ENCODE results near the gene STK17A. TPM values are rescaled to one million over a fixed set of nuclear protein-coding genes. Genes with fewer than 3 reads are reported as not detected.

The STK17A gene
- total RNA-seq (17.4 TPM), polyA plus RNA-seq (5.4 TPM)

- Histone ChIP-seq H3K4me3 (ENCODE audit: low read depth, low read length) (peak within 1 kb of the TSS; percentile 78), H3K36me3 (ENCODE audit: insufficient read depth) (no peaks in the 10 kb centered on the region)
- WGBS: 1% methylated on average over 83 of the region's 83 CpGs
Observed at GRCh38 chr7:43582503-43583423, at the start of gene STK17A. STK17A (plus strand) TSS chr7:43583108; CDS start chr7:43583244, 136 bp downstream.

DNA sequence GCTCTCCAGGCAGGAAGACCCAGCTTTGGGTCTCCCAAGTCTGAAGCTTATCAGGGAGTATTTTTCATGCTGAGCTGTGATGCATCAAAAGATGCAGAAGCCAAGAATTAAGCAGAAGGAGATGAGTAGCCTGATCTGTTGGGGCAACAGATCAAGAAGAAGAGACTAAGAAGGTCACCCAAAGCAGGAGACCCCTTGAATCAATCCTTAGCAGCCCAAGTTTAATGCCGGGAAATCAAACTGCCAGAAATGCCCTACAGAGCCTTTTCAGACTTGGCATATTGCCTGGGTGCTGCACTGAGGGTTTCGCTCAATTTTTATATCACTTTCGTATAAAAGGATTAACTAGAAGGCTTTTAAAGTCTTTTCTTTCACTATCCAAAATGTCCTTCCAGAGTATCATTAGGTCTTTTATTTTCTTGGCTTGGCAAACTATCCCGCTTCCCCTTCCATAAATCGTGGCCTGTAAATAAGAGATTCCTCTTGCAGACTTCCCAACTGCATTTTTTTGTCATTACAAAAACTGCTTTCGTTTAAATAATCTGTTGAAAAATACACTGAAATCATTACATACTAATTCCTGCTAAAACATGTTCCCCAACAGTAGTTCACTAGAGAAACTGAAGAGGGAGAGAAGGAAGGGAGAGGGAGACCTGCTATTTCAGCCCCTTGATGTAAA, 49.0 kb upstream of the STK17A start:
- Histone ChIP-seq H3K36me3 (ENCODE audit: insufficient read depth) (no peaks in the 10 kb centered on the region), H3K27ac (ENCODE audit: low read depth) (no peak overlapping the region), H3K4me3 (ENCODE audit: low read depth, low read length) (no peak overlapping the region), H3K4me1 (ENCODE audit: insufficient read depth) (no peaks in the 10 kb centered on the region)
- DNase-seq (ENCODE audit: extremely low spot score): peak; percentile 74
- 19% methylated on average over 6 of the region's 6 CpGs for WGBS

More at GRCh38 chr7:43582503-43583423, at the start of gene STK17A:
- peaks cover 2% of the 10 kb centered on the region for H3K4me1 ChIP-seq (ENCODE audit: insufficient read depth)
- peak; percentile 70 for DNase-seq (ENCODE audit: extremely low spot score)
- H3K27ac ChIP-seq (ENCODE audit: low read depth): peak within 1 kb of the TSS; percentile 93

- H3K36me3 ChIP-seq (ENCODE audit: insufficient read depth): no peaks in the 10 kb centered on the region
- H3K4me1 ChIP-seq (ENCODE audit: insufficient read depth): no peaks in the 10 kb centered on the region
- 92% methylated on average over 4 of the region's 4 CpGs for WGBS
- DNase-seq (ENCODE audit: extremely low spot score): no peak
- H3K4me3 ChIP-seq (ENCODE audit: low read depth, low read length): no peak overlapping the region
- no peak overlapping the region for H3K27ac ChIP-seq (ENCODE audit: low read depth)
Observed at GRCh38 chr7:43535031-43535451, 47.9 kb upstream of the STK17A start.

DNA sequence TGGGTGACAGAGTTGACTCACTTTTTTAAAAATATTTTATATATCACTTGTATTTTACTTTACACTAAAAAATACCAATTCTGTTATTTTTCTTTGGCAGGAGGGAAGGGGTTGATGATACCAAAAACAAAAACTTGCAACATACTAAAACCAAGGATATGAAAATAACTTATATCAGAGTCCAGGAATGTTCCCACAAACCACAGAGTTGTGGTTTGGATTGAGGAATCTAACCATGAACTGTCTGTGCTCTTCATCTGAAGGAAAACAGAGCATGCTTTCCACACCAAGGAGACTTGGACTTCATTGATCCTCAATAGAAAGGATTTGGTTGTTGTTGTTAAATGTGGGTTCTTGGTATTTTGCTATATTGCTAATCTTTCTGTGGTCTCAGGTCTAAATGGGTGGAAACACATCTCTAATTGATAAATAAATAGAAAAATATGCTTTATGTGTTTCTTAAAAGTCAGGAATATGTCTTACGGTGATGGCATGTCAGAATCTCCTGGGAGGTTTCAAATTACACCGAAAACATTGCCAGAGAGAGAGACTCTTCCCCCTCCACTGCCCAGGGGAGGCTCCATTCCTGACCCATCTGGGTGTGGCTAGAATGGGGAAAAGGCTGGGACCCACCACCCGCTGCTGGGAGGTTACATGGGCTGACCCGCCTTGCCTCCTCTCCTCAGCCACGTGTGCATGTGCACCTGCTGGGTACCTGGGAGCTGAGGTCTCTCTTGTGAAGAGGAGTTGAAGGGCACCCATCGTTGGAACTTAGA, 46.9 kb upstream of the STK17A start:
- WGBS: 86% methylated on average over 6 of the region's 6 CpGs
- DNase-seq (ENCODE audit: extremely low spot score): no peak
- no peak overlapping the region for H3K4me3 ChIP-seq (ENCODE audit: low read depth, low read length)
- H3K36me3 ChIP-seq (ENCODE audit: insufficient read depth): no peaks in the 10 kb centered on the region
- no peaks in the 10 kb centered on the region for H3K4me1 ChIP-seq (ENCODE audit: insufficient read depth)
- H3K27ac ChIP-seq (ENCODE audit: low read depth): no peak overlapping the region

DNA sequence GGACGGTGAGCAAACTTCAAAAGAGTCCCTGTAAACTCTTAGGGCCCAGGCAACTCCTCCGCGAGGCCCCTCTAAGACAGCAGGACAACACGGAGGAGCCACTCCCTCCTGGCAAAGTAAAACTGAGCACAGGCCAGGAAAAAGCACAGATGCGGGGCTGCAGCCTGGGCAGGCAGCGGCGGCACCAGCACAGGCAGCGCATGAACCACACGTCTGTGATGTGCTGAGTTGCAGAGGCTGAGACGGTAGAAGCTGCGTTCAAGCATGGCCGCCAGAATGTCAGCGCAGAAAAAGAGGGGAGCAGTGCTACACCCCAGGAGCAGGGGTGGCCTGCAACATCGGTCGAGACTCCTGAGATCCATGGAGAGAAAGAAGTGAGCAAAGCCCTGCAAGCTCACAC, 46.1 kb upstream of the STK17A start:
- no peak overlapping the region for H3K4me3 ChIP-seq (ENCODE audit: low read depth, low read length)
- no peaks in the 10 kb centered on the region for H3K36me3 ChIP-seq (ENCODE audit: insufficient read depth)
- no peak for DNase-seq (ENCODE audit: extremely low spot score)
- no peak overlapping the region for H3K27ac ChIP-seq (ENCODE audit: low read depth)
- no peaks in the 10 kb centered on the region for H3K4me1 ChIP-seq (ENCODE audit: insufficient read depth)
- 82% methylated on average over 15 of the region's 15 CpGs for WGBS

GRCh38 chr7:43537765-43538403, 45.0 kb upstream of the STK17A start:
- Histone ChIP-seq H3K4me3 (ENCODE audit: low read depth, low read length) (no peak overlapping the region), H3K4me1 (ENCODE audit: insufficient read depth) (no peaks in the 10 kb centered on the region), H3K27ac (ENCODE audit: low read depth) (no peak overlapping the region), H3K36me3 (ENCODE audit: insufficient read depth) (no peaks in the 10 kb centered on the region)
- no peak for DNase-seq (ENCODE audit: extremely low spot score)
- 85% methylated on average over 9 of the region's 9 CpGs for WGBS

- no peak overlapping the region for H3K4me3 ChIP-seq (ENCODE audit: low read depth, low read length)
- no peaks in the 10 kb centered on the region for H3K4me1 ChIP-seq (ENCODE audit: insufficient read depth)
- no peaks in the 10 kb centered on the region for H3K36me3 ChIP-seq (ENCODE audit: insufficient read depth)
- WGBS: 89% methylated on average over 4 of the region's 4 CpGs
- DNase-seq (ENCODE audit: extremely low spot score): no peak
- no peak overlapping the region for H3K27ac ChIP-seq (ENCODE audit: low read depth)
Observed at GRCh38 chr7:43538404-43538771, 44.5 kb upstream of the STK17A start.

DNA sequence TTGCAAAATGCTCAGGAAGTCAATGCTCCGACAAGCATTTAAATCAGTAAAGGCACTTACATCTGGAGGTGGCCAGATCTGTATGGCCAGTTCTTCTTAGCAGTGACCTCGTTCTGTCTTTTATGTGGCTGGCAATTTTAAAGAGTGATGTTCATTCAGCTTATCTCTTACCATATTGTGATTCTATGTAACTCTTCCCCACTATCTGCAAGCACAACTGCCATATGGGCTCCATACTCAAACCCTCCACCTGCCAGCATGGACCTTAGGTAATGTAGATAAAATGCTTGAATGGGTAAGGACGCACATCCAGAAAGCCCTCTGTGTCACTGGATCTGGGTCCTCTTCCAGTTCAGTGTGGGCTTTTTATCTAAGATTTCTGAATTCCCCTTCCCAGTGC, 42.4 kb upstream of the STK17A start:
- 92% methylated on average over 3 of the region's 3 CpGs for WGBS
- H3K4me1 ChIP-seq (ENCODE audit: insufficient read depth): no peaks in the 10 kb centered on the region
- H3K4me3 ChIP-seq (ENCODE audit: low read depth, low read length): no peak overlapping the region
- no peak overlapping the region for H3K27ac ChIP-seq (ENCODE audit: low read depth)
- no peaks in the 10 kb centered on the region for H3K36me3 ChIP-seq (ENCODE audit: insufficient read depth)
- DNase-seq (ENCODE audit: extremely low spot score): no peak

DNA sequence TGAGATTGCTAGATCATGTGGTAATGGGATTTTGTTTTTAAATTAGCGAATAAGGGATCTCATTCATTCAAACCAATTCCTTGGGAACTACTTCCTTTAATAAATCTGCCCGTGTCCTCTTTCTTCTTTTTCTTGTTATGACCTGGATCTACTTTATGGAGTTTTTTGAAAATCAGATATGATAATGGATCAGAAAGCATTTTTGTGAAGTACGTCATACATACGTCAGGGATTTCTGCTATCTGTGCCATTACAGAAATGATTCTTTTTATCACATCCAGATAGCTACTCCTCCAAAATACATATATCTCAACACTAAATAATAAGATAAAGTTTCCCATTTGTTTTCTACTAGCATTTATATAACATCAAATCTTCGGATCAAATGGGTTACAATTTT, 40.2 kb upstream of the STK17A start:
- DNase-seq (ENCODE audit: extremely low spot score): no peak
- Histone ChIP-seq H3K36me3 (ENCODE audit: insufficient read depth) (no peaks in the 10 kb centered on the region), H3K27ac (ENCODE audit: low read depth) (no peak overlapping the region), H3K4me3 (ENCODE audit: low read depth, low read length) (no peak overlapping the region), H3K4me1 (ENCODE audit: insufficient read depth) (no peaks in the 10 kb centered on the region)
- WGBS: 83% methylated on average over 5 of the region's 5 CpGs

DNA sequence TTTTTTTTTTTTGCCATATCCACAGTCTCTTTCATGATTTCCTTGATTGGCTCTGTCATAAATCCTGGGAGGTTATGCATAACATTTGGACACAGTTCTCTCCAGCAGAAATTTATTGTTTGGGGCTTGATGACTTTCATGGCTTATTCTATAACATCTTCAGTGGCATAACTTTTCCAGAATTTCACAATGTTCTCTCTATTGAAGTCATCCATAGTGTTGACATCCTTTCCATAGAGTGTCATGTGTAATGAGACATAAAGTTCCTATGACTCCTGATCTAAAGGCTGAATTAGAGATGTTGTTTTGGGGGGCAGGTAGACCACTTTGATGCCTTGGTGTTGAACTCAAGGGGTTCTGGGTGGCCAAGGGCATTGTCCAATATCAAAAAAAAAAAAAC, 36.7 kb upstream of the STK17A start:
- no peaks in the 10 kb centered on the region for H3K36me3 ChIP-seq (ENCODE audit: insufficient read depth)
- no peak overlapping the region for H3K27ac ChIP-seq (ENCODE audit: low read depth)
- no peaks in the 10 kb centered on the region for H3K4me1 ChIP-seq (ENCODE audit: insufficient read depth)
- no peak overlapping the region for H3K4me3 ChIP-seq (ENCODE audit: low read depth, low read length)
- no peak for DNase-seq (ENCODE audit: extremely low spot score)

DNA sequence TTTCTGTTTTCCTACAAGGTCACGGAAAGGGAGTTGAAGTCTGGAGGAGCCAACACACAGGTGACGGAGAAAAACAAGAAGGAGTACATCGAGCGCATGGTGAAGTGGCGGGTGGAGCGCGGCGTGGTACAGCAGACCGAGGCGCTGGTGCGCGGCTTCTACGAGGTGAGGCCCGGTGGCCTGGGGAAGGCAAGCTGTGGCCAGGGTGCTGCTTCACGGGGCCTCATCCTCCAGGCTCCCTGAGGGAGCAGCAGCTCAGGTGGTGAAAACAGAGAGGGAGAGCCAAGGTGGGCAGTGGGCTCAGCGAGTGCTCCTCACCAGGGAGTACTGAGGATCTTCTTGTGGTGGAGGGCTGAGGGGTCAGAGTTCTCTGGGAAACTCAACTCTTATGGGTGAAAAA, 32.5 kb upstream of the STK17A start:
- Histone ChIP-seq H3K4me3 (ENCODE audit: low read depth, low read length) (no peak overlapping the region), H3K36me3 (ENCODE audit: insufficient read depth) (no peaks in the 10 kb centered on the region), H3K4me1 (ENCODE audit: insufficient read depth) (no peaks in the 10 kb centered on the region), H3K27ac (ENCODE audit: low read depth) (no peak overlapping the region)
- DNase-seq (ENCODE audit: extremely low spot score): no peak
- WGBS: 97% methylated on average over 16 of the region's 16 CpGs

GRCh38 chr7:43552122-43552521, 30.8 kb upstream of the STK17A start:
- Histone ChIP-seq H3K4me3 (ENCODE audit: low read depth, low read length) (no peak overlapping the region), H3K27ac (ENCODE audit: low read depth) (no peak overlapping the region), H3K4me1 (ENCODE audit: insufficient read depth) (no peaks in the 10 kb centered on the region), H3K36me3 (ENCODE audit: insufficient read depth) (no peaks in the 10 kb centered on the region)
- 95% methylated on average over 8 of the region's 8 CpGs for WGBS
- no peak for DNase-seq (ENCODE audit: extremely low spot score)

GRCh38 chr7:43553999-43554398, 28.9 kb upstream of the STK17A start:
- no peaks in the 10 kb centered on the region for H3K36me3 ChIP-seq (ENCODE audit: insufficient read depth)
- no peak for DNase-seq (ENCODE audit: extremely low spot score)
- H3K4me1 ChIP-seq (ENCODE audit: insufficient read depth): no peaks in the 10 kb centered on the region
- H3K27ac ChIP-seq (ENCODE audit: low read depth): no peak overlapping the region
- H3K4me3 ChIP-seq (ENCODE audit: low read depth, low read length): no peak overlapping the region
- 49% methylated on average over 3 of the region's 3 CpGs for WGBS
